Muscle layer of duodenum (tissue), 2 donors: ENCODE data around the gene PANX2.
"Not testable (repeated sequence)": the region's sequence is repeated elsewhere in the genome, so short reads cannot be mapped to it uniquely, and the experiment has no call there.

Source experiments
- H3K27ac ChIP-seq: one replicate; pipeline ENCODE4 v1.7.0; 2013; ENCODE audit warnings: mild to moderate bottlenecking, low read length
- H3K27me3 ChIP-seq: one replicate; pipeline ENCODE4 v1.7.0; 2013; ENCODE audit warnings: low read depth, mild to moderate bottlenecking, control low read depth, low read length
- H3K36me3 ChIP-seq, 2 donors: one replicate each; pipeline ENCODE4 v1.7.0; 2013; ENCODE audit warnings: low read length in 2 of 2, control low read depth in 1 of 2, mild to moderate bottlenecking in 1 of 2; ENCODE audit not compliant: insufficient read depth in 2 of 2, control insufficient read depth in 1 of 2
- H3K4me1 ChIP-seq, 2 donors: one replicate each; pipeline ENCODE4 v1.7.0; 2013; ENCODE audit warnings: low read length in 2 of 2, mild to moderate bottlenecking in 2 of 2, control low read depth in 1 of 2, moderate library complexity in 1 of 2; ENCODE audit not compliant: insufficient read depth in 2 of 2, control insufficient read depth in 1 of 2
- H3K4me3 ChIP-seq, 2 donors: one replicate each; pipeline ENCODE4 v1.7.0; 2013; ENCODE audit warnings: low read length in 2 of 2, low read depth in 1 of 2, mild to moderate bottlenecking in 1 of 2
- H3K9me3 ChIP-seq, 2 donors: one replicate each; pipeline ENCODE4 v1.7.0; 2013; ENCODE audit warnings: low read length in 2 of 2, control low read depth in 1 of 2, mild to moderate bottlenecking in 1 of 2; ENCODE audit not compliant: control insufficient read depth in 1 of 2
- donor health status: healthy.

The PANX2 gene

GRCh38 chr22:50139843-50140415, 30.6 kb upstream of the PANX2 start:
- Histone ChIP-seq H3K4me1 (no peaks in the 10 kb centered on the region), H3K4me3 (no peak overlapping the region), H3K9me3 (no peaks in the 10 kb centered on the region), H3K27me3 (no peaks in the 10 kb centered on the region), H3K27ac (no peak overlapping the region), H3K36me3 (no peaks in the 10 kb centered on the region)

GRCh38 chr22:50140615-50141014, 29.9 kb upstream of the PANX2 start:
- H3K27ac ChIP-seq = no peak overlapping the region
- no peak overlapping the region for H3K4me3 ChIP-seq
- H3K36me3 ChIP-seq = no peaks in the 10 kb centered on the region
- no peaks in the 10 kb centered on the region for H3K9me3 ChIP-seq
- no peaks in the 10 kb centered on the region for H3K4me1 ChIP-seq
- no peaks in the 10 kb centered on the region for H3K27me3 ChIP-seq

- no peak overlapping the region for H3K4me3 ChIP-seq
Measured at GRCh38 chr22:50141462-50141861, 29.1 kb upstream of the PANX2 start.

DNA sequence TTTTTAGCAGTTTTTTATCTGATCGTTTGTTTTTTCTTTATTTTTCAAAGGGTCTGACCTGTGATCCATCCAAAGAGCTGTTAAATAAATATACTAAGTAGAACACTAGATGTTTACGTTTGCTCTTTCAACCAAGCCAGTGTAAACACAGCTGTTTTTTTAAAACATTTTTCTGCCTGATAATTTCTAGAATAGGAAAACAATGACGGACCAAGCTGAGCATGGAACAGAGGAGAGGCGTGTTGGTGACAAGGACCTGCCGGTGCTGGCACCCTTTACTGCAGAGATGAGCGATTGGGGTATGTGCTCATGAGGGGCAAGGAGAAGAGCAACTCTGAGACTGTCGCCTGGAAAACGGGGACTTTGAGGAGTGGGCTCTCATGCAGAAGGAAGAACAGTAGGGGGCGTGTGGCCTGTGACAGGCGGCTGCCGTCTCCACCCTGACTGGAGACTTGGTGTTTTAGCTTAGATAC, 28.6 kb upstream of the PANX2 start:
- H3K4me1 ChIP-seq = peaks cover 0 to under 1% of the 10 kb centered on the region in 2 donors
- H3K4me3 ChIP-seq = no peak overlapping the region
- no peaks in the 10 kb centered on the region for H3K36me3 ChIP-seq
- H3K9me3 ChIP-seq = no peaks in the 10 kb centered on the region
- no peak overlapping the region for H3K27ac ChIP-seq
- no peaks in the 10 kb centered on the region for H3K27me3 ChIP-seq

More at GRCh38 chr22:50141462-50141861, 29.1 kb upstream of the PANX2 start:
- Histone ChIP-seq H3K4me1 (no peaks in the 10 kb centered on the region), H3K27me3 (no peaks in the 10 kb centered on the region), H3K27ac (no peak overlapping the region), H3K36me3 (no peaks in the 10 kb centered on the region), H3K9me3 (no peaks in the 10 kb centered on the region)

DNA sequence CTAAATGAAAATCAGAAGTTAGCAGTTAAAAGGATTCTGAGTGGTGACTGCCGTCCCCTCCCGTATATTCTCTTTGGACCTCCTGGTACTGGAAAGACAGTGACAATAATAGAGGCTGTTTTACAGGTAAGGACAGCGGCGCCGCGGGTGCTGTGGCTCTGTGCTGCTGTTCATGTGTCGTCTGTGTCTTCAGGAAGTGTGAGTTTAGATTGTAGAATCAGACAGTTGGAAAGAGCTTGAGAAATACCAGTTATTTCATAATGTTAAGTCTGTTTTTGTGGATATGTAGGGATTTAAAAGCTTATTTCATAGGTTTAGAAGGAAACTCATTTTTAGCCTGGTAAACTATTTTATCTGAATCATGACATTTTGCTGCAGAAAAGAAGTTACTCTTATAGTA, 27.4 kb upstream of the PANX2 start:
- Histone ChIP-seq H3K4me1 (peaks cover 0 to 12% of the 10 kb centered on the region in 2 donors), H3K4me3 (no peak overlapping the region), H3K27me3 (no peaks in the 10 kb centered on the region), H3K9me3 (no peaks in the 10 kb centered on the region), H3K27ac (no peak overlapping the region), H3K36me3 (no peaks in the 10 kb centered on the region)

DNA sequence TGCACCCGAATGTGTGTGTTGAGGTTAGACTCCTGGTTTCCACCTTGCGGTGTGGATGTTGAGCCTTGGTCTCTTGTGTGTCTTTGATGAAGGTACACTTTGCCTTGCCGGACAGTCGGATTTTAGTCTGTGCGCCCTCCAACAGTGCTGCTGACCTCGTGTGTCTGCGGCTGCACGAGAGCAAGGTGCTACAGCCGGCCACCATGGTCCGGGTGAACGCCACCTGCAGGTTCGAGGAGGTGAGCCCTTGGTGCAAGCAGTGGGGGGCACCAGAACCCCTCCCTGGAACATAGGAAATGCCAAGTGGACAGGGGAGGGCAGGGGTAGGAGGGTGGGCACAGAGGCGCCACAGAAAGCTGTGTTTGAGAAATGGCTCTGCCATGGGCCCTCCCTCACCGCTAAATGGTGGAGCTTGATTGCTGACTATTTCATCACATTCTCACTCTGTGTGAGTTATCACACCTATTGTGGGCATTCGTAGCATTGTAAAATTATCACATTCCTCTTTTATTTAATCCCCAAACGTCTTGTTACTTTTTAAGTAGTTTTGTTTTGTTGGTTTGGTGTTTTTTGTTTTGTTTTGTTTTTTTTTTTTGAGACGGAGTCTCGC, 26.4 kb upstream of the PANX2 start:
- H3K4me1 ChIP-seq = peaks cover 0 to 15% of the 10 kb centered on the region in 2 donors
- H3K27me3 ChIP-seq = no peaks in the 10 kb centered on the region
- no peaks in the 10 kb centered on the region for H3K9me3 ChIP-seq
- no peaks in the 10 kb centered on the region for H3K36me3 ChIP-seq
- H3K27ac ChIP-seq = no peak overlapping the region
- no peak overlapping the region for H3K4me3 ChIP-seq

DNA sequence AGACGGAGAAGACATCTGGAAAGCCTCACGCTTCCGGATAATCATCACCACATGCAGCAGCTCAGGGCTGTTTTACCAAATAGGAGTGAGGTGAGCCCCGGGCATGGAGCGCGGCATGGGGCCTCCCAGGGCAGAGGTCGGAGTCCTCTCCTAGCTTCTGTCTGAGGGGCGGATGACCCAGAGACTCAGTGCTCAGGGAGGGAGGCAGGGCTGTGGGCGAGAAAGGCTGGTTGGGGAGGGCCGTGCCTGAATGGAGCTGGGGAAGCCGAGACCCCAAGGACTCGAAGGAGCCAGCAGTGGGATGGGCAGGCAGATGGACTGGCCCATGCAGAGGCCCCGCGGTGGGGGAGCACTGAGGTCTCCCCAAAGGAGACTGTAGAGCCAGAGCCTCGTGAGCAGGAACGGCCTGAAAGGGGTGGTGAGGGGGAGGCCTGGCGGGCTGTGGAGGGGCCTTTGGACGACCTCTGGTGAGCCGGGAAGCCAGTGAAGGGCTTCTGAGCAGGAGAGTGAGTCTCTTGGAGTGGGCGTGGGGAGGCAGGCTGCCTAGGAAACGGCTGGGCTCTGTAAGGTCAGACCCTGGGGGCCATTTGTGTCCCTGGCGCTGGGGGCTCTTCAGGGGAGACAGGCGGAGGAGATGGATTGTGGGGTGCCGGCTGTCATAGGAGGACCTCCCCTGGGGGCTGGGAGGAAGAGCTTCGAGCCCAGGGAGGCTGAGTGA, 24.7 kb upstream of the PANX2 start:
- Histone ChIP-seq H3K4me1 (peaks cover 0 to 15% of the 10 kb centered on the region in 2 donors), H3K4me3 (no peak overlapping the region), H3K9me3 (no peaks in the 10 kb centered on the region), H3K27me3 (no peaks in the 10 kb centered on the region), H3K36me3 (no peaks in the 10 kb centered on the region), H3K27ac (no peak overlapping the region)

GRCh38 chr22:50146439-50147238, 23.9 kb upstream of the PANX2 start:
- Histone ChIP-seq H3K27me3 (no peaks in the 10 kb centered on the region), H3K4me3 (no peak overlapping the region), H3K27ac (no peak overlapping the region), H3K9me3 (no peaks in the 10 kb centered on the region), H3K4me1 (peaks cover 0 to 15% of the 10 kb centered on the region in 2 donors), H3K36me3 (no peaks in the 10 kb centered on the region)

GRCh38 chr22:50147258-50148165, 23.0 kb upstream of the PANX2 start:
- H3K4me1 ChIP-seq = peaks cover 0 to 15% of the 10 kb centered on the region in 2 donors

DNA sequence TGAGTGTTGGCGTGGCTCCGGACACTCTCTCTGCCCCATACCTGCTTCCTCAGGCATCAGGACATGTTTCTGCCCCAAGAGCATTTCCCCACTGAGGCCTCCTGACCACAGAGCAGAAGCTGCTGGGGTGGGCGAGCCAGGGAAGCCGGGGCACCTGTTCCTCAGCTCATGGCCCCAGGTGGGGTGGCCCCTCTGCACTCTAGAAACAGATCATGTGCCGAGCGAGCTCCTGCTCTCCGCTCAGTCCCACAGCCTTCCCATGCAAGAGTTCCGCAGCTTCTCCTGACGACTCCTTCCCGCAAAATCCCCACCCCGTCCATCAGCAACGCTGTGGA, 22.4 kb upstream of the PANX2 start:
- Histone ChIP-seq H3K4me3 (no peak overlapping the region), H3K4me1 (peaks cover 0 to 15% of the 10 kb centered on the region in 2 donors), H3K9me3 (no peaks in the 10 kb centered on the region), H3K36me3 (no peaks in the 10 kb centered on the region), H3K27ac (no peak overlapping the region), H3K27me3 (no peaks in the 10 kb centered on the region)

More at GRCh38 chr22:50147258-50148165, 23.0 kb upstream of the PANX2 start:
- not testable (repeated sequence) for H3K4me3 ChIP-seq, H3K36me3 ChIP-seq, H3K9me3 ChIP-seq, H3K27me3 ChIP-seq, H3K27ac ChIP-seq
